Lower lobe of right lung (tissue), 2 donors: Measurements from ENCODE around the gene SLC8A3. TPM values are rescaled to one million over a fixed set of nuclear protein-coding genes. Genes with fewer than 3 reads are reported as not detected.

Source experiments
- ATAC-seq, 2 donors: fragments of 200-7000 bp; cut with Tn5 transposase; one replicate each; pipeline ENCODE4 v1.9.1; 2020 to 2022; ENCODE audit warnings: mild to moderate bottlenecking in 2 of 2, moderate library complexity in 2 of 2
- DNase-seq: peaks from one replicate; pipeline ENCODE4 v3.0.0-alpha.2; 2020
- H3K27ac ChIP-seq: fragments of 200-600 bp; one replicate; pipeline ENCODE4 v1.8.0; 2022
- H3K27me3 ChIP-seq: fragments of 200-600 bp; one replicate; pipeline ENCODE4 v1.8.0; 2022; ENCODE audit warnings: low read depth
- H3K36me3 ChIP-seq: fragments of 200-600 bp; one replicate; pipeline ENCODE4 v1.8.0; 2022; ENCODE audit warnings: mild to moderate bottlenecking
- H3K4me1 ChIP-seq: fragments of 200-600 bp; one replicate; pipeline ENCODE4 v1.8.0; 2022
- H3K4me3 ChIP-seq: fragments of 200-600 bp; one replicate; pipeline ENCODE4 v1.8.0; 2022; ENCODE audit warnings: mild to moderate bottlenecking
- H3K9me3 ChIP-seq: fragments of 200-600 bp; one replicate; pipeline ENCODE4 v1.8.0; 2022
- CTCF ChIP-seq: fragments of 200-600 bp; IDR thresholded peaks from one replicate; pipeline ENCODE4 v1.8.0; 2022; ENCODE audit warnings: antibody characterized with exemption, mild to moderate bottlenecking
- intact Hi-C: fragments of 100-400 bp; cut with DNase I; formaldehyde crosslinking; loops from one replicate; pipeline ENCODE4 v1.11.0; 2022
- total RNA-seq: library from RNA; stranded (reverse); fragmentation: NEBNext Ultra II Directional; extraction: Animal tissue kit (Norgen Biotek cat#: 25700); gene quantifications from one replicate; pipeline ENCODE4 v1.2.1, GENCODE V29; 2021
- donor health status: DM: no; HTN: yes; CAD: no; lungs with severe emphysema.

The SLC8A3 gene
- total RNA-seq, 1 donor from 2014 or later = 1.9 TPM

GRCh38 chr14:70133461-70133860 is 55.3 kb downstream of the SLC8A3 start:
- Histone ChIP-seq H3K27me3 (peaks cover 9% of the 10 kb centered on the region), H3K9me3 (no peaks in the 10 kb centered on the region), H3K27ac (no peak overlapping the region), H3K4me3 (no peak overlapping the region), H3K36me3 (no peaks in the 10 kb centered on the region), H3K4me1 (no peaks in the 10 kb centered on the region)
- ATAC-seq = no peak
- no peak for TF ChIP-seq CTCF
- intact Hi-C loops = no loop called here
- no peak for DNase-seq

GRCh38 chr14:70130482-70130881 is 58.3 kb downstream of the SLC8A3 start:
- Histone ChIP-seq H3K9me3 (no peaks in the 10 kb centered on the region), H3K36me3 (no peaks in the 10 kb centered on the region), H3K4me1 (no peaks in the 10 kb centered on the region), H3K27ac (no peak overlapping the region), H3K27me3 (peaks cover 9% of the 10 kb centered on the region), H3K4me3 (no peak overlapping the region)
- DNase-seq (no peak), ATAC-seq (no peak)
- intact Hi-C loops = no loop called here
- TF ChIP-seq CTCF = no peak

- DNase-seq (no peak), ATAC-seq (no peak)
- Histone ChIP-seq H3K9me3 (no peaks in the 10 kb centered on the region), H3K27me3 (no peaks in the 10 kb centered on the region), H3K27ac (no peak overlapping the region), H3K36me3 (no peaks in the 10 kb centered on the region), H3K4me1 (no peaks in the 10 kb centered on the region), H3K4me3 (no peak overlapping the region)
- intact Hi-C loops = no loop called here
- no peak for TF ChIP-seq CTCF
Measured at GRCh38 chr14:70127186-70127585, 61.6 kb downstream of the SLC8A3 start.

- no peak overlapping the region for H3K27ac ChIP-seq
- ATAC-seq = no peak
- no peaks in the 10 kb centered on the region for H3K36me3 ChIP-seq
- no peaks in the 10 kb centered on the region for H3K9me3 ChIP-seq
- no peak overlapping the region for H3K4me3 ChIP-seq
- no peak for DNase-seq
- H3K4me1 ChIP-seq = no peaks in the 10 kb centered on the region
- TF ChIP-seq CTCF = no peak
- peaks cover 5% of the 10 kb centered on the region for H3K27me3 ChIP-seq
- intact Hi-C loops = no loop called here
Measured at GRCh38 chr14:70123796-70124195, 65.0 kb downstream of the SLC8A3 start.

GRCh38 chr14:70121521-70121920 is 67.2 kb downstream of the SLC8A3 start:
- peaks cover 5% of the 10 kb centered on the region for H3K27me3 ChIP-seq
- no peak overlapping the region for H3K27ac ChIP-seq
- DNase-seq (no peak), ATAC-seq (no peak)
- intact Hi-C loops = no loop called here
- H3K4me1 ChIP-seq = no peaks in the 10 kb centered on the region
- H3K9me3 ChIP-seq = no peaks in the 10 kb centered on the region
- H3K4me3 ChIP-seq = no peak overlapping the region
- TF ChIP-seq CTCF = no peak
- no peaks in the 10 kb centered on the region for H3K36me3 ChIP-seq

GRCh38 chr14:70118064-70118463 is 70.7 kb downstream of the SLC8A3 start:
- peaks cover 7% of the 10 kb centered on the region for H3K27me3 ChIP-seq
- DNase-seq (no peak), ATAC-seq (no peak)
- intact Hi-C loops = no loop called here
- no peaks in the 10 kb centered on the region for H3K4me1 ChIP-seq
- no peaks in the 10 kb centered on the region for H3K36me3 ChIP-seq
- no peak for TF ChIP-seq CTCF
- no peak overlapping the region for H3K4me3 ChIP-seq
- H3K9me3 ChIP-seq = no peaks in the 10 kb centered on the region
- no peak overlapping the region for H3K27ac ChIP-seq
